ENCODE data around the gene MILR1. TPM values are rescaled to one million over a fixed set of nuclear protein-coding genes. Genes with fewer than 3 reads are reported as not detected.
A peak's percentile ranks its signal among the peaks of the same experiment; 100 is the strongest.

MILR1 gene
- polyA plus RNA-seq, 6 donors from 2014 or later, result 5.7 to 52.7 (median 15.9) TPM

- Mint-ChIP-seq H3K36me3 (peaks cover 53 to 55% of the 10 kb centered on the region in 2 donors), H3K27ac (peak overlapping the region in 2 of 6 donors; percentile 92 to 100), H3K4me3 (peak overlapping the region in 5 of 8 donors; percentile 10 to 100 (median 83)), H3K4me1 (peaks cover 48 to 62% (median 49%) of the 10 kb centered on the region in 3 donors), H3K9me3 (peaks cover 0 to 5% (median 0%) of the 10 kb centered on the region in 7 donors), H3K27me3 (no peaks in the 10 kb centered on the region)
- DNase-seq, result peak; percentile 5
- ATAC-seq (ENCODE audit: low read depth in 2 of 2), result no peak
Measured at GRCh38 chr17:64503341-64503740, 54.4 kb downstream of the MILR1 start.

- DNase-seq, result peak; percentile 7
- Mint-ChIP-seq H3K4me1 (peaks cover 47 to 60% (median 51%) of the 10 kb centered on the region in 3 donors), H3K9me3 (peaks cover 0 to 5% (median 0%) of the 10 kb centered on the region in 7 donors), H3K36me3 (peaks cover 53 to 55% of the 10 kb centered on the region in 2 donors), H3K4me3 (peak overlapping the region; percentile 97 to 100 (median 100)), H3K27ac (peak overlapping the region; percentile 80 to 100 (median 100)), H3K27me3 (no peaks in the 10 kb centered on the region)
- ATAC-seq (ENCODE audit: low read depth in 2 of 2), result no peak
Measured at GRCh38 chr17:64503821-64504768, 55.2 kb downstream of the MILR1 start.

- peak overlapping the region; percentile 80 to 100 (median 100) for H3K27ac Mint-ChIP-seq
- peaks cover 0 to 5% (median 0%) of the 10 kb centered on the region in 7 donors for H3K9me3 Mint-ChIP-seq
- no peak for ATAC-seq (ENCODE audit: low read depth in 2 of 2)
- peaks cover 53 to 54% of the 10 kb centered on the region in 2 donors for H3K36me3 Mint-ChIP-seq
- peak; percentile 11 for DNase-seq
- no peaks in the 10 kb centered on the region for H3K27me3 Mint-ChIP-seq
- peaks cover 46 to 55% (median 54%) of the 10 kb centered on the region in 3 donors for H3K4me1 Mint-ChIP-seq
- peak overlapping the region; percentile 97 to 100 (median 100) for H3K4me3 Mint-ChIP-seq
Measured at GRCh38 chr17:64504769-64505339, 55.9 kb downstream of the MILR1 start.

- peak overlapping the region; percentile 100 for H3K27ac Mint-ChIP-seq
- peaks cover 46 to 47% of the 10 kb centered on the region in 2 donors for H3K36me3 Mint-ChIP-seq
- ATAC-seq (ENCODE audit: low read depth in 2 of 2) (peak; percentile 37 to 41), DNase-seq (peak; percentile 86)
- H3K9me3 Mint-ChIP-seq, result peaks cover 0 to 5% (median 0%) of the 10 kb centered on the region in 7 donors
- no peaks in the 10 kb centered on the region for H3K27me3 Mint-ChIP-seq
- H3K4me1 Mint-ChIP-seq, result peaks cover 46 to 52% (median 49%) of the 10 kb centered on the region in 3 donors
- peak overlapping the region; percentile 97 to 100 (median 100) for H3K4me3 Mint-ChIP-seq
Measured at GRCh38 chr17:64505340-64506200, 56.7 kb downstream of the MILR1 start.

- peak; percentile 96 for DNase-seq
- Mint-ChIP-seq H3K27ac (peak within 1 kb of the TSS; percentile 100), H3K4me1 (peaks cover 41 to 46% (median 43%) of the 10 kb centered on the region in 3 donors), H3K36me3 (peaks cover 42 to 43% of the 10 kb centered on the region in 2 donors), H3K4me3 (peak within 1 kb of the TSS; percentile 97 to 100 (median 100)), H3K27me3 (no peaks in the 10 kb centered on the region), H3K9me3 (peaks cover 0 to 5% (median 0%) of the 10 kb centered on the region in 7 donors)
- ATAC-seq (ENCODE audit: low read depth in 2 of 2), result peak; percentile 57 to 60
Measured at GRCh38 chr17:64506201-64506575, 57.3 kb downstream of the MILR1 start, which contains the start of gene DDX5. Gene DDX5 (minus strand): TSS chr17:64506289. CDS start chr17:64506119, 170 bp downstream.

GRCh38 chr17:64506576-64507412, 57.9 kb downstream of the MILR1 start, which contains the start of gene CEP95:
Gene CEP95 (plus strand): TSS chr17:64506977. CDS start chr17:64507098, 121 bp downstream.
- peak within 1 kb of the TSS; percentile 100 for H3K27ac Mint-ChIP-seq
- no peaks in the 10 kb centered on the region for H3K27me3 Mint-ChIP-seq
- ATAC-seq (ENCODE audit: low read depth in 2 of 2) (peak; percentile 60 to 64), DNase-seq (no peak)
- H3K36me3 Mint-ChIP-seq, result peaks cover 36 to 37% of the 10 kb centered on the region in 2 donors
- H3K4me1 Mint-ChIP-seq, result peaks cover 35 to 39% (median 37%) of the 10 kb centered on the region in 3 donors
- peak within 1 kb of the TSS; percentile 97 to 100 (median 100) for H3K4me3 Mint-ChIP-seq
- peaks cover 0 to 5% (median 0%) of the 10 kb centered on the region in 7 donors for H3K9me3 Mint-ChIP-seq

- peak overlapping the region; percentile 97 to 100 (median 100) for H3K4me3 Mint-ChIP-seq
- peak; percentile 58 for DNase-seq
- H3K27ac Mint-ChIP-seq, result peak overlapping the region; percentile 100
- H3K27me3 Mint-ChIP-seq, result no peaks in the 10 kb centered on the region
- peaks cover 31 to 34% (median 33%) of the 10 kb centered on the region in 3 donors for H3K4me1 Mint-ChIP-seq
- peak; percentile 32 for ATAC-seq (ENCODE audit: low read depth in 2 of 2)
- H3K36me3 Mint-ChIP-seq, result peaks cover 30 to 31% of the 10 kb centered on the region in 2 donors
- H3K9me3 Mint-ChIP-seq, result peaks cover 0 to 5% (median 0%) of the 10 kb centered on the region in 7 donors
Measured at GRCh38 chr17:64507413-64507782, 58.5 kb downstream of the MILR1 start.

- Mint-ChIP-seq H3K9me3 (peaks cover 0 to 5% (median 0%) of the 10 kb centered on the region in 7 donors), H3K4me3 (peak overlapping the region in 4 of 8 donors; percentile 55 to 100 (median 100)), H3K27ac (no peak overlapping the region), H3K36me3 (peaks cover 20 to 21% of the 10 kb centered on the region in 2 donors), H3K4me1 (peaks cover 24 to 27% (median 26%) of the 10 kb centered on the region in 3 donors), H3K27me3 (no peaks in the 10 kb centered on the region)
- ATAC-seq (ENCODE audit: low read depth in 2 of 2), result no peak
- DNase-seq, result no peak
Measured at GRCh38 chr17:64508683-64509082, 59.8 kb downstream of the MILR1 start.

GRCh38 chr17:64509179-64509578, 60.3 kb downstream of the MILR1 start:
- H3K36me3 Mint-ChIP-seq, result peaks cover 17 to 19% of the 10 kb centered on the region in 2 donors
- no peak overlapping the region for H3K27ac Mint-ChIP-seq
- peaks cover 23 to 27% (median 25%) of the 10 kb centered on the region in 3 donors for H3K4me1 Mint-ChIP-seq
- no peak for ATAC-seq (ENCODE audit: low read depth in 2 of 2)
- peak overlapping the region in 2 of 8 donors; percentile 23 to 100 for H3K4me3 Mint-ChIP-seq
- no peaks in the 10 kb centered on the region for H3K27me3 Mint-ChIP-seq
- no peak for DNase-seq
- H3K9me3 Mint-ChIP-seq, result peaks cover 0 to 5% (median 0%) of the 10 kb centered on the region in 7 donors

- no peaks in the 10 kb centered on the region for H3K9me3 Mint-ChIP-seq
- H3K27me3 Mint-ChIP-seq, result no peaks in the 10 kb centered on the region
- H3K4me1 Mint-ChIP-seq, result peaks cover 11 to 20% (median 15%) of the 10 kb centered on the region in 3 donors
- DNase-seq (no peak), ATAC-seq (ENCODE audit: low read depth in 2 of 2) (peak; percentile 60 to 75)
- peak overlapping the region in 4 of 6 donors; percentile 7 to 77 (median 26) for H3K27ac Mint-ChIP-seq
- peaks cover 0 to 7% of the 10 kb centered on the region in 2 donors for H3K36me3 Mint-ChIP-seq
- H3K4me3 Mint-ChIP-seq, result no peak overlapping the region
Measured at GRCh38 chr17:64515419-64515818, 66.5 kb downstream of the MILR1 start.

GRCh38 chr17:64515829-64516228, 66.9 kb downstream of the MILR1 start:
- H3K27me3 Mint-ChIP-seq, result no peaks in the 10 kb centered on the region
- H3K36me3 Mint-ChIP-seq, result peaks cover 0 to 7% of the 10 kb centered on the region in 2 donors

More at GRCh38 chr17:64515829-64516228, 66.9 kb downstream of the MILR1 start:
- no peak for ATAC-seq (ENCODE audit: low read depth in 2 of 2)
- Mint-ChIP-seq H3K9me3 (no peaks in the 10 kb centered on the region), H3K4me3 (no peak overlapping the region), H3K27ac (peak overlapping the region in 2 of 6 donors; percentile 7 to 40), H3K4me1 (peaks cover 11 to 20% (median 15%) of the 10 kb centered on the region in 3 donors)
- DNase-seq, result no peak

All from naive B cell (primary cell).